Activated CD4-positive, alpha-beta T cell treated with anti-CD3 and anti-CD28 coated beads, Interleukin-2, Interleukin-6, amounts not matched to agents 100 ng/mL and 50 ng/mL, durations not matched to agents 16 hours and 8 hours (primary cell): ENCODE measurements around the gene TNFRSF19.

Experiments
- DNase-seq: peaks from one replicate; pipeline ENCODE4 v3.0.0-alpha.2; 2020

Gene TNFRSF19

GRCh38 chr13:23629566-23630272 lies 59.5 kb downstream of the TNFRSF19 start:
- no peak for DNase-seq

- DNase-seq: no peak
Measured at GRCh38 chr13:23630349-23631093, 60.3 kb downstream of the TNFRSF19 start.

- DNase-seq: no peak
Measured at GRCh38 chr13:23631311-23632047, 61.3 kb downstream of the TNFRSF19 start.

GRCh38 chr13:23632048-23632582 lies 61.9 kb downstream of the TNFRSF19 start:
- no peak for DNase-seq

- DNase-seq: no peak
Measured at GRCh38 chr13:23632741-23633140, 62.5 kb downstream of the TNFRSF19 start.

GRCh38 chr13:23634897-23635296 lies 64.7 kb downstream of the TNFRSF19 start:
- no peak for DNase-seq

- no peak for DNase-seq
Measured at GRCh38 chr13:23636360-23636759, 66.1 kb downstream of the TNFRSF19 start.

- DNase-seq: no peak
Measured at GRCh38 chr13:23637829-23638228, 67.6 kb downstream of the TNFRSF19 start.

- no peak for DNase-seq
Measured at GRCh38 chr13:23639674-23640073, 69.5 kb downstream of the TNFRSF19 start.

- DNase-seq: no peak
Measured at GRCh38 chr13:23642110-23642509, 71.9 kb downstream of the TNFRSF19 start.

GRCh38 chr13:23643338-23644125 lies 73.3 kb downstream of the TNFRSF19 start:
- DNase-seq: peak; percentile 7

GRCh38 chr13:23644126-23644419 lies 73.9 kb downstream of the TNFRSF19 start:
- DNase-seq: no peak

GRCh38 chr13:23644527-23645138 lies 74.4 kb downstream of the TNFRSF19 start:
- DNase-seq: no peak

- DNase-seq: no peak
Measured at GRCh38 chr13:23645851-23646250, 75.6 kb downstream of the TNFRSF19 start.

- DNase-seq: no peak
Measured at GRCh38 chr13:23651439-23651838, 81.2 kb downstream of the TNFRSF19 start.

- DNase-seq: peak; percentile 19
Measured at GRCh38 chr13:23651887-23652286, 81.7 kb downstream of the TNFRSF19 start.

GRCh38 chr13:23652909-23653726 lies 82.9 kb downstream of the TNFRSF19 start:
- DNase-seq: no peak

GRCh38 chr13:23654111-23655110 lies 84.2 kb downstream of the TNFRSF19 start:
- no peak for DNase-seq

- no peak for DNase-seq
Measured at GRCh38 chr13:23655321-23655720, 85.1 kb downstream of the TNFRSF19 start.
